Measurements from ENCODE around the gene PTPN22. TPM values are rescaled to one million over a fixed set of nuclear protein-coding genes. Genes with fewer than 3 reads are reported as not detected.
A peak's percentile ranks its signal among the peaks of the same experiment; 100 is the strongest.

PTPN22 gene
- total RNA-seq, 1 donor from 2014 or later = 26.1 TPM

- H3K4me1 Mint-ChIP-seq = no peaks in the 10 kb centered on the region
- no peaks in the 10 kb centered on the region for H3K27me3 Mint-ChIP-seq
- ChIA-PET POLR2A (no interaction called here), CTCF (no interaction called here)
- ATAC-seq (ENCODE audit: low read depth) = no peak
- H3K27ac Mint-ChIP-seq = no peak overlapping the region
- intact Hi-C loops (cut with micrococcal nuclease) = no loop called here
- H3K4me3 Mint-ChIP-seq = no peak overlapping the region
- H3K36me3 Mint-ChIP-seq (ENCODE audit: low read depth) = peaks cover 50% of the 10 kb centered on the region
- TF ChIP-seq, protein P1, sequence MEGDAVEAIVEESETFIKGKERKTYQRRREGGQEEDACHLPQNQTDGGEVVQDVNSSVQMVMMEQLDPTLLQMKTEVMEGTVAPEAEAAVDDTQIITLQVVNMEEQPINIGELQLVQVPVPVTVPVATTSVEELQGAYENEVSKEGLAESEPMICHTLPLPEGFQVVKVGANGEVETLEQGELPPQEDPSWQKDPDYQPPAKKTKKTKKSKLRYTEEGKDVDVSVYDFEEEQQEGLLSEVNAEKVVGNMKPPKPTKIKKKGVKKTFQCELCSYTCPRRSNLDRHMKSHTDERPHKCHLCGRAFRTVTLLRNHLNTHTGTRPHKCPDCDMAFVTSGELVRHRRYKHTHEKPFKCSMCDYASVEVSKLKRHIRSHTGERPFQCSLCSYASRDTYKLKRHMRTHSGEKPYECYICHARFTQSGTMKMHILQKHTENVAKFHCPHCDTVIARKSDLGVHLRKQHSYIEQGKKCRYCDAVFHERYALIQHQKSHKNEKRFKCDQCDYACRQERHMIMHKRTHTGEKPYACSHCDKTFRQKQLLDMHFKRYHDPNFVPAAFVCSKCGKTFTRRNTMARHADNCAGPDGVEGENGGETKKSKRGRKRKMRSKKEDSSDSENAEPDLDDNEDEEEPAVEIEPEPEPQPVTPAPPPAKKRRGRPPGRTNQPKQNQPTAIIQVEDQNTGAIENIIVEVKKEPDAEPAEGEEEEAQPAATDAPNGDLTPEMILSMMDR (IDR thresholded peaks at IDR 0.05) = no peak
- no peaks in the 10 kb centered on the region for H3K9me3 Mint-ChIP-seq
- no peak for DNase-seq
Measured at GRCh38 chr1:113830039-113830438, 41.5 kb downstream of the PTPN22 start.

DNA sequence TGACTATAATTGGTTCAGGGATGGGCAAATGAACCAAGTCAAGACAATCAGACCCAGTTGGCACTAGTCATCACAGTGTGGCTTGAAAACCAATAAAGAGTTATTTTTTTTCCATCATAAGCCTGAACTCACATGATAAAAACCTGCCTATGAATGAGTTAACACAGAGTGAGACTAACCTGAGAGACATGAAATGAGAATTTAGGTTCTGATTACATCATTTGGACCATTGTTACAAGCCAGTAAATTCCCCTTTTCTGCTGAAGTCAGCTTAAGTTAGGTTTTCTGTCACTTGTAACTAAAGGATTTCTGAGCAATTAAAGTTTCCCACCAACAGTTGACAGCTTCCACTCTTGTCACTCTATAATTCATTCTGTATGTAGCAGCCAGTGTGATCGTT, 49.6 kb downstream of the PTPN22 start:
- CTCF ChIA-PET = no interaction called here
- DNase-seq (no peak), ATAC-seq (ENCODE audit: low read depth) (no peak)
- H3K36me3 Mint-ChIP-seq (ENCODE audit: low read depth) = peaks cover 42% of the 10 kb centered on the region
- H3K27ac Mint-ChIP-seq = no peak overlapping the region
- H3K9me3 Mint-ChIP-seq = no peaks in the 10 kb centered on the region
- POLR2A ChIA-PET = no interaction called here
- H3K4me1 Mint-ChIP-seq = no peaks in the 10 kb centered on the region
- no peaks in the 10 kb centered on the region for H3K27me3 Mint-ChIP-seq
- H3K4me3 Mint-ChIP-seq = no peak overlapping the region
- intact Hi-C loops (cut with micrococcal nuclease) = no loop called here
- TF ChIP-seq, protein P1 (IDR thresholded peaks at IDR 0.05) = no peak

DNA sequence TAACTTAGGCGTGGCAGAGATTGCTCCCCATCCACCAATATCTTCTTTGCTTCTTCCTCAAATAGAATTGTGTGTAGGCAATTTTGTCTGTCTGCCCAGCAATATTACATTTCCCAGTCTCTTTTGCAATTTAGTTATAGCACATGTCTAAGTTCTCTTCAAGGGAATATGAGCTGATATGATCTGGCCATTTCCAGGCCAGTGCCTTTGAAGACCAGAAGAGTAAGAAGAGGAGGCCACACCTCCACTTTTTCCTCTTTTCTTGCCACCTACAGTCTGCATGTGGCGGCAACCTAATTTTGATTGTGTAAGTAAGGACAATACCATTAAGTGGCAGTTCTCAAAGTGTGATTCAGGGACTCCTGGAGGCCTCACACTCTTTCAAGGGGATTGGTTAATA, 52.9 kb downstream of the PTPN22 start:
- Mint-ChIP-seq H3K36me3 (ENCODE audit: low read depth) (peaks cover 41% of the 10 kb centered on the region), H3K4me3 (no peak overlapping the region), H3K9me3 (no peaks in the 10 kb centered on the region), H3K27ac (no peak overlapping the region), H3K4me1 (no peaks in the 10 kb centered on the region), H3K27me3 (no peaks in the 10 kb centered on the region)
- POLR2A ChIA-PET = no interaction called here
- intact Hi-C loops (cut with micrococcal nuclease) = no loop called here
- TF ChIP-seq, protein P1 (IDR thresholded peaks at IDR 0.05) = no peak
- no peak for ATAC-seq (ENCODE audit: low read depth)
- CTCF ChIA-PET = no interaction called here
- DNase-seq = no peak

- ATAC-seq (ENCODE audit: low read depth) (no peak), DNase-seq (no peak)
- CTCF ChIA-PET = no interaction called here
- peaks cover 37% of the 10 kb centered on the region for H3K4me1 Mint-ChIP-seq
- no peaks in the 10 kb centered on the region for H3K27me3 Mint-ChIP-seq
- no peaks in the 10 kb centered on the region for H3K9me3 Mint-ChIP-seq
- TF ChIP-seq, protein P1 (IDR thresholded peaks at IDR 0.05) = no peak
- H3K36me3 Mint-ChIP-seq (ENCODE audit: low read depth) = peaks cover 26% of the 10 kb centered on the region
- H3K27ac Mint-ChIP-seq = peak overlapping the region; percentile 93
- POLR2A ChIA-PET = interaction anchor here (3.1 kb wide), 1 partner anchor 54 kb away, joined by 78 read pairs; the partner anchor contains the start of gene PHTF1
- intact Hi-C loops (cut with micrococcal nuclease) = loop anchor here (1.0 to 5.0 kb wide), 8 partner anchors 12 to 1096 kb away; partner anchors contain the start of genes BCAS2, LRIG2, MAGI3 and NRAS
- peak overlapping the region; percentile 94 for H3K4me3 Mint-ChIP-seq
Measured at GRCh38 chr1:113813218-113813617, 58.3 kb downstream of the PTPN22 start.

GRCh38 chr1:113812661-113813135, 58.8 kb downstream of the PTPN22 start:
- Mint-ChIP-seq H3K4me1 (peaks cover 40% of the 10 kb centered on the region), H3K27ac (peak overlapping the region; percentile 93), H3K9me3 (no peaks in the 10 kb centered on the region), H3K4me3 (peak overlapping the region; percentile 94), H3K36me3 (ENCODE audit: low read depth) (peaks cover 26% of the 10 kb centered on the region), H3K27me3 (no peaks in the 10 kb centered on the region)
- POLR2A ChIA-PET = interaction anchor here (0.5 to 3.1 kb wide), 20 partner anchors 9 to 1208 kb away, joined by 3 to 78 read pairs (median 3); partner anchors contain the start of genes AP4B1, DCLRE1B, HIPK1 and NRAS
- intact Hi-C loops (cut with micrococcal nuclease) = loop anchor here (1.0 to 5.0 kb wide), 18 partner anchors 13 to 1193 kb away; partner anchors contain the start of genes BCAS2, CAPZA1, CSDE1 and DCLRE1B
- CTCF ChIA-PET = interaction anchor here (1.0 kb wide), 2 partner anchors 23 to 53 kb away, joined by 4 to 5 read pairs; no protein-coding TSS in a partner anchor
- TF ChIP-seq, protein P1 (IDR thresholded peaks at IDR 0.05) = no peak
- DNase-seq = no peak
- no peak for ATAC-seq (ENCODE audit: low read depth)

Measured in activated B cell treated with CpG ODN at 0.5 μM for 24 hours (primary cell).